Right forelimb (tissue), 1 donor: ENCODE measurements around the gene STAG1.
"Not testable (repeated sequence)": the region's sequence is repeated elsewhere in the genome, so short reads cannot be mapped to it uniquely, and the experiment has no call there.

Experiments used
- DNase-seq: peaks from one replicate; pipeline ENCODE4 v3.0.0-alpha.2; 2018

The STAG1 gene

GRCh38 chr3:136752172-136752421 lies at the start of gene STAG1:
Gene STAG1, minus strand, starts transcription at chr3:136752378. Its CDS starts 121,480 bp downstream, at chr3:136630898.
- no peak for DNase-seq

GRCh38 chr3:136801146-136801545 lies 49.0 kb upstream of the STAG1 start:
- not testable (repeated sequence) for DNase-seq

- DNase-seq: no peak
Measured at GRCh38 chr3:136792556-136793330, 40.6 kb upstream of the STAG1 start.

- DNase-seq: no peak
Measured at GRCh38 chr3:136790786-136791185, 38.6 kb upstream of the STAG1 start.

- DNase-seq: no peak
Measured at GRCh38 chr3:136789976-136790375, 37.8 kb upstream of the STAG1 start.

DNA sequence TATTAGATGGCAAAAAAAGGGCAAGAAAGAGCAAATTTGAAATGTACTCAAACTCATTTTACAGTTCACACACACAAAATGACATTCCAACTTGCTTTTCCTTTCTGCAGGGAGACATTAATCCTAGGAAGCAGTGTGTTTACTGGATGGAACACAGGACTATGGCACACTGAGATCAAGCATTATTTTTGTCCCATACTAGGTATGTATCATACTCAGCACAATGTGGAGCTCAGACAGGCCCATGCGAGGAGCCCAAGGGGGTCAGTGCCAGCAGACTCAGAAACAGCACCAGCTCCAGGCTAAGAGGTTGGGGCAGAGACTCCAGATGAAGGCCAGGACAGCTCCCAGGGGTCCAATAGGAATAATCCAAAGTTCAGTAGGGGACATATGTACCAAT lies 36.0 kb upstream of the STAG1 start:
- no peak for DNase-seq

DNA sequence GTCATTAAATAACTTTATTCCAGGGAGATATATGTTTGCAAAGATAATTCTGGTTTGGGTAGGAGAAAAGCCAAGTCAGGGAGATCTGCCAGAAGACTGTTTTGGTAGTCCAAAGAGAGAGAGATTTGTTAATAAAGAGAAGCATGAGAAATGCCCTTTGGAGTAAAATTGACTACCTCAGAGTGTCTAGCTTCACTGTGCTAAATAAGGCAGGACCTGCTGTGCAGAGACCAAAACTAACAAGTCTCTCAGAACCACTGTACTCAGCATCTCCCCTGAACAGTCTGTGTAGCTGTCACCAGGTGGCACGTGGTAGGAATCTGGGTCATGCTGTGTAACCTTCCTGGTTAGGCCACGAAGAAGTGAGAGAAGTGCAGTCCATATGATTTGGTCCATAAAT lies 35.2 kb upstream of the STAG1 start:
- DNase-seq: no peak

DNA sequence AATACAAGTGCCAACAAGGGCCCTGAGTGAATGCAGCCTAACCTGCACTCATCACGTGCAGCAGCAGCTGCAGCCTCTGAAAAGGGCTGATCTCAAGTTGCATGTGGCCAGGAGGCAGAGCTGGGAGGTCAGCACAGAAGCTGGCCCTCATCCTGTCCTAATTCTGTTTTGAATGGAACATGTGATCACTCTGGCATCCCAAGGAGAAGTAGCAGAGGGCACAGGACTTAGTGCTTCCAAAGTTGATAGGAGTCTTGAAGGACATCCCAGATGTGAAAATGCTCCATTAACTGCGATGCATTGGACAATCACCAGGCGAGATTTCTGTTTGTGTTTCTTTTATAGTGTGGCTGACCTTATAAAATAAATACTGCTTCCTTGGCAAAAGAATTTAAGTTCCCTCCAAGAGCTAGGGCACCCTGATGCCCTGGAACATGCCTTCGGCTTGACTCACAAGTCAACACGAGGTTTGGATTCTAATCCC lies 31.6 kb upstream of the STAG1 start:
- no peak for DNase-seq

GRCh38 chr3:136780741-136781140 lies 28.6 kb upstream of the STAG1 start:
- DNase-seq: no peak

GRCh38 chr3:136778865-136779264 lies 26.7 kb upstream of the STAG1 start:
- DNase-seq: no peak

DNA sequence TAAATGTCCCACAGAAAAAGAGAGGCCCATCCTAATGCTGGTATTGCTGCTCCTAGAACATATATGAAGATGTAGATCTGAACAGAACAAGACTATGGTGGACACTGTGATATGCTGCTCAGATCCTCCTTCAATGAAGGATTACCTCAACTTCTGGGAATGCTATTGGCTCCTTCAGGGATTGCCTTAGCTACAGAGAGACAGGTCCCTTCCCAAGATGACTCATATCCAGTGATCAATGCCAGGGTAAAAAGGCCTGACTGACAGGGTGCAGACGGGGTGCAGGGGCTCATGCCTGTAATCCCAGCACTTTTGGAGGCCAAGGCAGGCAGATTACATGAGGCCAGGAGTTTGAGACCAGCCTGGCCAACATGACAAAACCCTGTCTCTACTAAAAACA lies 20.5 kb upstream of the STAG1 start:
- DNase-seq: no peak

DNA sequence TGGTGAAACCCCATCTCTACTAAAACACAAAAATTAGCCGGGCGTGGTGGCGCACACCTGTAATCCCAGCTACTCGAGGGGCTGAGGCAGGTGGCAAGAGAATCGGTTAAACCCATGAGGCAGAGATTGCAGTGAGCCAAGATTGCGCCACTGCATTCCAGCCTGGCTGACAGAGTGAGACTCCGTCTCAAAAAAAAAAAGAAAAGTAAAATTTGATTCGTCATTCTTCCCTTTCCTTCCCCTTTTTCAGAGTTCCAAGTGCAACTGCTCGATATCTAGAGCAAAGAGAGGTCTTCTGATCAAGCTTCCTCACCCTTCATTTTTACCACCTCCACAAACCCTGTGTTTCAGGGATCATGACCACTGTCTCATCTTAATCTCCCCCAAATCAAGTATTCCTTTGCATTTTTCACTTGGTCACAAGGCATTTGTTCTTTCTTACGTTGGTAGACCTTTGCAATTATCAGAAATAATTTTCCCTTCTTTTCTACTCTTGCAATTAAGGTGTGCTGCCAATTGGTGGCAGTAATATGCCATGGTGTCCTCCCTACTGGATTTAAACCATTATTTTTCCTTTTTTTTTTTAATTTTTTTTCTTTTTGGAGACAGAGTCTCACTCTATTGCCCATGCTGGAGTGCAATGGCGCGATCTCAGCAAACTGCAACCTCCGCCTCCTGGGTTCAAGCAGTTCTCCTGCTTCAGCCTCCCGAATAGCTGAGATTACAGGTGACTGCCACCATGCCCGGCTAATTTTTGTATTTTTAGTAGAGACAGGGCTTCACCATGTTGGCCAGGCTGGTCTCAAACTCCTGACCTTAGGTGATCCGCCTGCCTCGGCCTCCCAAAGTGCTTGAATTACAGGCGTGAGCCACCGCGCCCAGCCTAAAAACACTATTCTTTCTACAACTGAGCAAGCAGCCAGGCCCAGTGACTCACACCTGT lies 6.3 kb upstream of the STAG1 start:
- DNase-seq: not testable (repeated sequence)

DNA sequence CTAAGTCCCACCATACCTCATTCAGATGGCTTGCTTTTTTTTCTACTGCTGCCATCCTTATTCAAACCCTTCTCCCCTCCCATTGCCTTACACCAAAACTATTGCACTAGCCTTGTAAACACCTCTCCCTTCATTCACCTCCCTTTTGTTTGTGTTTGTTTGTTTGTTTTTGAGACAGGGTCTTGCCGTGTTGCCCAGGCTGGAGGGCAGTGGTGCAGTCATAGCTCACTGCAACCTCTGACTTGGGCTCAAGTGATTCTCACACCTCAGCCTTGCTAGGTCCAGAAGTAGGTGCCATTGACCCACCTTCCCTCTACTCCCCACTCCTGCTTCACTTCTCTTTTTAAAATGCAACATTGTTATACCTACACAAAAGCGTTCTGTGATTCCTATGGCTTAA lies 3.0 kb upstream of the STAG1 start:
- DNase-seq: no peak

DNA sequence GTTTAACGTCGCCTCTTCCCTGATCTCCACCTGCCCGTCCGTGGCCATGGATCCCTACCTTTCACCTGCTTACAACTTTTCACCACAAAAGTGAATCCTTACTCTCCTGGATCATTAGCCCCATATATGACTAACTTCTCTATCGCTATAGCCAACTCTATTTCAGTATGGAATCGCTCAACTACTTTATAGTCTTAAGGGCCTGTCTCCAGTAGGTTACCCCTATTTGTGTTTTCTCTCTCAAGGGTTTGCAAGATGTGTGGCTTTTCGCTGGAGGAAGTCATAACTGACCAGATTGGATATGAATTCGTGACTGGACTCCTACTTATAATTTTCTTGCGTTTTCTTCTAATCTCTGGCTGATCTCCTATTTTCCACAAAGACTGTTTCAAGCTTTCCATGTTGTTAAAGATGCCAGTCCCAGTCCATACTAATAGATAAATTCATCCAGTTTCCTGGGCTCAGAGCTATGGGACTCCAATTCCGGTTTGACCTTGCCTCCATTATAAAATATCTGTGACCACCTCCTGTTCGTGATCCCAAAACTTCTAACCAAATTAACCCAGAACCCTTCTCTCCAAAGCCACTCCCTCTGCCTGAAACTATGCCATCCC lies 1.3 kb upstream of the STAG1 start:
- DNase-seq: no peak

- peak; percentile 100 for DNase-seq
Measured at GRCh38 chr3:136752422-136753325, 496 bp upstream of the STAG1 start.

DNA sequence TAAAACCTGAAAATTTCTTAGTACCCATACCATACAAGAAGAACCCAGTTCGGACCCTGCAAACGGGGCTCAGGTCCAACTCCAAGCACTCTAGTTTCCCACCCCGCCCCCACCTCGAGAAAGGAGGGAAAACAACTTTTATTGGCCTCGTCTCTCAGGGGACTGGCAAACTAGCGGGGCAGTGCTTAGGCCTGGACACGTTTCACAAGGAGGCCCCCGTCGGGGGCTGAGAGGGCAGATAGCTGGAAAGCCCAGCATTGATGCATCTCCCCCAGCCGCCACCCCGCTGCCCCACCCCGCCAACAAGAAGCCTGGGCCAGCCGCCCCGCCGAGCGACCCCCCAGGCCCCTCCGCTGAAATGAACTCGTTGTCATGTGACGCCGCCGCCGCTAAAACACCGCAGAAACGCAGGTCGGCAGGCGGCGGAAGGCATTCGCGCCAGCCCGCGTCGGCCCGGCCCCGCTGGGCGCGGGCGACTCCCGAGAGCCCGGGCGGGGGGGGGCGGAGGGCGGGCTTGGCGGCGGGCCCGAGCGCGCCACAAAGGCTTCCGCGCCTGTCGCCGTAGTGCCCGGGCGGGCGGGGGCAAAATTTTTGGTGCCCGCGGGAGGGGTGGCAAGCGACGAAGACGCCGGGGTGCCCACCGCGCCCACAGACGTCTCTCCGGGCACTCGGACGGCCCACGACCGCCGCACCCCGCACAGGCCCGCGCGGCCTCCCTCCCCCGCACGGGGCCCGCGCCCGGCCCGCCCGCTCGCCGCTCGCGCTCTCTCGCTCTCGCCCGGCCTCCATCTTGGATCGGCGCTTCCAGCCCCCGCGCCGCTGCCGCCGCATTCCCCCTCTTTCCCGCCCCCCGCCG lies 634 bp downstream of the STAG1 start:
- peak; percentile 90 for DNase-seq

- DNase-seq: no peak
Measured at GRCh38 chr3:136750897-136751315, 1.3 kb downstream of the STAG1 start.

DNA sequence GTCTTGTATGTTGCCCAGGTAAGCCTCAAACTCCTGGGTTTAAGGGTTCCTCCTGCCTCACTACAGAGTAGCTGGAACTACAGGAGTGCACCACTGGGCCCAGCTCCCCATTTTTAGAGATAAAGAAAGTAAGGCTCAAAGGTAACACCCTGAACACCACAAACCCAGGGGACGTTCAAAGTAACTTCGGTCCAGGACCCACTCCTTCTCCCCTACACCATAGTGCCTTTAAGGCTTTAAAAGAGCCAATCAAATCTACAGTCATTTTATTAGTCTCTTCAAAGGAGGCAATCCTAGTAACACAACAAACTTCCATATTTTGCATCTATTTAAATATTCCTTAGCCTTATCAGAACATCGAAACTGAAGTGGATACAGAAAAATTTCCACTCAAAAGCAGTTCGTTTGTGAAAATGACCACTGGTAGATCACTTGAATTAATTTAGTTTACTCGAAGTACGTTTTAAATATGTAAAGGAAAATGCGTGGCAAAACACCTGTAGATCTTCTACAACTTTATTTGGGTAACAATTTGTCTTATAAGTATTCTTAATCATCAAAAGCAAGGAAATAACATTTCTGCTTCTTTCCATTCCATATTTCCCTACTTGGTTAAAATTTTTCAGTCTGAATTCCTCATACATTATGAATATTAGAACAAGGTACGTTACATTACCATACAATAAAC lies 1.8 kb downstream of the STAG1 start:
- no peak for DNase-seq

DNA sequence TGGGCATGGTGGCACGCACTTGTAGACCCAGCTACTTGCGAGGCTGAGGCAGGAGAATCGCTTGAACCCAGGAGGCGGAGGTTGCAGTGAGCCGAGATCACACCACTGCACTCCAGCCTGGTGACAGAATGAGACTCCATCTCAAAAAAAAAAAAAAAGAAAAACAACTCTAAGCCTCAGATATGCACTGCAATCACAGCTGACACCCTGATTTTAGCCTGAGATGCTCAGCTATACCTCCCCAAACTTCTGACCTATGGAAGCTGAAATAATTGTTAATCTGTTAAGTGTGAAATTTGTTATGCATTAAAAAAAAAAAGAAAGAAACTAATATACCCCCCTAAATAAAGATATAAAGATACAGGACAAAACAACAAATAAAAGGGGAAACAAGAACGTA lies 2.6 kb downstream of the STAG1 start:
- DNase-seq: not testable (repeated sequence)

DNA sequence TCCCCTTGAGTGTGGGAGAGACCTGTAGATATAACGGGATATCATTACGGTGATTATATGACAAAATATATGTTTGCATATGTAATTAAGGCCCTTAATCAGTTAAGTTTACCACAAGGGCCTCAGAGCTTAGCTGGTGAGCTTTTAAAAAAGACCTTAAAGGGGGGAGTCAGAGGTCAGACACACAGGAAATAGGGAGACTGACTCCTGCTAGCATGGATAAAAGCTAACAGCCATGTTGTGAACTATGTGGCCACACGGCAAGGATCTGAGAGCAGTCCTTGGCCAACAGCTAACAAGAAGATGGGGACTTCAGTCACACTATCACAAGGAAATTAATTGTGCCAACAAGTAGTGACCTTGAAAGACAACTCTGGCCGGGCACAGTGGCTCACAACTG lies 3.1 kb downstream of the STAG1 start:
- DNase-seq: no peak

DNA sequence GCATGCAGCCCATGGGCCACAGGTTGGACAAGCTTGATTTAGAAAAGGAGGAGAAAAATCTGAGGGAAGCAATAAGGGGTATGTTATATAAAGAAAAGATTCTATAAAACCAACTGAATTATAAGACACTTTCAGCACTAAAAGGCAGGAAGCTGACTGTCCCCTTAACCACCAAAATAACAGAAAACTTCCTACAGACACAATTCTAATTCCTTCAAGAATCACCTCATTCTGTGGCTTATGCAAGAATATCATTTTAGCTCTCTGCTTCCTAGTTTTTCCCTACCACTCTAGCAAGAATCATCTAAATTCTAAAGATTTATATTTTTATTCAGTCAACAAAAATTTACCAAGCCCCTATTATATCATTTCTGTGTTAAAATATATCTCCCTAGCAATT lies 6.3 kb downstream of the STAG1 start:
- DNase-seq: no peak
